MM.1S (cell line): ENCODE data around the gene SLITRK5.

Experiments used
- DNase-seq: peaks from one replicate; pipeline ENCODE4 v3.0.0-alpha.2; 2015
- H2AFZ ChIP-seq: fragments of 300-600 bp; sonication (generic); 2 replicates; pipeline ENCODE4 v1.6.0; 2016; ENCODE audit warnings: antibody characterized with exemption, low read length
- H3F3A ChIP-seq: fragments of 300-600 bp; sonication (generic); 2 replicates; pipeline ENCODE4 v1.6.1; 2016; ENCODE audit warnings: mild to moderate bottlenecking, antibody characterized with exemption, low read length, moderate library complexity, mixed read lengths; ENCODE audit not compliant: insufficient read depth
- H3K27ac ChIP-seq: fragments of 300-600 bp; sonication (generic); 2 replicates; pipeline ENCODE4 v1.5.1; 2016; ENCODE audit warnings: mild to moderate bottlenecking, low read length
- H3K27me3 ChIP-seq: fragments of 300-600 bp; sonication (generic); replicated peaks from 2 replicates; pipeline ENCODE4 v1.6.0; 2016; ENCODE audit warnings: low read length; ENCODE audit not compliant: insufficient read depth
- H3K36me3 ChIP-seq: fragments of 300-600 bp; sonication (generic); replicated peaks from 2 replicates; pipeline ENCODE4 v1.6.1; 2016; ENCODE audit warnings: mild to moderate bottlenecking, low read length, mixed read lengths; ENCODE audit not compliant: insufficient read depth
- H3K4me1 ChIP-seq: fragments of 300-600 bp; sonication (generic); 2 replicates; pipeline ENCODE4 v1.6.1; 2016; ENCODE audit warnings: low read length, mixed read lengths
- H3K4me2 ChIP-seq: fragments of 300-600 bp; sonication (generic); 2 replicates; pipeline ENCODE4 v1.6.0; 2016; ENCODE audit warnings: low read depth, low read length
- H3K4me3 ChIP-seq: fragments of 300-600 bp; sonication (generic); 2 replicates; pipeline ENCODE4 v1.5.1; 2016; ENCODE audit warnings: low read length, mixed read lengths
- H3K79me2 ChIP-seq: fragments of 300-600 bp; sonication (generic); 2 replicates; pipeline ENCODE4 v1.6.1; 2016; ENCODE audit warnings: mixed run types, low read length, mixed read lengths
- H3K9ac ChIP-seq: fragments of 300-600 bp; sonication (generic); 2 replicates; pipeline ENCODE4 v1.6.1; 2016; ENCODE audit warnings: low read length, mixed read lengths
- H3K9me2 ChIP-seq: fragments of 300-600 bp; sonication (generic); replicated peaks from 2 replicates; pipeline ENCODE4 v1.6.1; 2016; ENCODE audit warnings: mild to moderate bottlenecking, low read length, mixed read lengths; ENCODE audit not compliant: insufficient read depth
- H3K9me3 ChIP-seq: fragments of 300-600 bp; sonication (generic); replicated peaks from 2 replicates; pipeline ENCODE4 v1.6.1; 2016; ENCODE audit warnings: mild to moderate bottlenecking, low read length, mixed read lengths; ENCODE audit not compliant: insufficient read depth
- H4K20me1 ChIP-seq: fragments of 300-600 bp; sonication (generic); 2 replicates; pipeline ENCODE4 v1.6.1; 2016; ENCODE audit warnings: mild to moderate bottlenecking, low read length, moderate library complexity, mixed read lengths; ENCODE audit not compliant: insufficient read depth
- EZH2 ChIP-seq: fragments of 300-600 bp; sonication (generic); optimal IDR thresholded peaks from 2 replicates; pipeline ENCODE3; 2017; ENCODE audit warnings: low read depth, mild to moderate bottlenecking, antibody characterized with exemption, low read length, mixed read lengths
- EZH2phosphoT487 ChIP-seq: fragments of 300-600 bp; sonication (generic); IDR thresholded peaks from 2 replicates; pipeline ENCODE4 v1.6.1; 2018; ENCODE audit warnings: antibody characterized with exemption, low read length
- TF ChIP-seq, protein P1 (sequence below): fragments of 300-600 bp; sonication (generic); IDR thresholded peaks from 2 replicates; pipeline ENCODE4 v1.5.1; 2016; ENCODE audit warnings: antibody characterized with exemption, low read length, mixed read lengths

Gene SLITRK5

DNA sequence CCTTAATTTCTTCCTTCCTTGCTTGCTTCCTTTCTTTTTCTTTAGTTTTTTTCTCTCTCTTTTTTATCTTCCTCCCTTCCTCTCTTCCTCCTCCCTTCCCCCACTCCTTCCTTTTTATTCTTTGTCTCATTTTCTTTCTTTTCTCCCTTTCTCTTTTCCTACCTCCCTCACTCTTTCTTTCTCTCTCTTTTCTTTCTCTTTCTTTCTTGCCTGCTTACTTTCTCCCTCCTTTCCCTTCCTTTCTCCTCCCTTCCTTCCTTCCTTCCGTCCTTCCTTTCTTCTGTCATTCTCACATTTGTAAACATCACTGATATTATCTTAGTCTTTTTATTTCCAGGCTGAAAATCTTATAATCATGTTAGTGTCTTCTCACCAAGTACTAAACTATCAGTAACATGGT is 38.8 kb downstream of the SLITRK5 start:
- no peak for DNase-seq
- H3K27ac ChIP-seq, result no peak overlapping the region
- H3F3A ChIP-seq, result no peaks in the 10 kb centered on the region
- no peaks in the 10 kb centered on the region for H3K27me3 ChIP-seq
- no peaks in the 10 kb centered on the region for H3K79me2 ChIP-seq
- no peak overlapping the region for H2AFZ ChIP-seq
- H3K9me3 ChIP-seq, result no peaks in the 10 kb centered on the region
- TF ChIP-seq EZH2phosphoT487 (no peak), EZH2 (no peak)
- TF ChIP-seq, protein P1, sequence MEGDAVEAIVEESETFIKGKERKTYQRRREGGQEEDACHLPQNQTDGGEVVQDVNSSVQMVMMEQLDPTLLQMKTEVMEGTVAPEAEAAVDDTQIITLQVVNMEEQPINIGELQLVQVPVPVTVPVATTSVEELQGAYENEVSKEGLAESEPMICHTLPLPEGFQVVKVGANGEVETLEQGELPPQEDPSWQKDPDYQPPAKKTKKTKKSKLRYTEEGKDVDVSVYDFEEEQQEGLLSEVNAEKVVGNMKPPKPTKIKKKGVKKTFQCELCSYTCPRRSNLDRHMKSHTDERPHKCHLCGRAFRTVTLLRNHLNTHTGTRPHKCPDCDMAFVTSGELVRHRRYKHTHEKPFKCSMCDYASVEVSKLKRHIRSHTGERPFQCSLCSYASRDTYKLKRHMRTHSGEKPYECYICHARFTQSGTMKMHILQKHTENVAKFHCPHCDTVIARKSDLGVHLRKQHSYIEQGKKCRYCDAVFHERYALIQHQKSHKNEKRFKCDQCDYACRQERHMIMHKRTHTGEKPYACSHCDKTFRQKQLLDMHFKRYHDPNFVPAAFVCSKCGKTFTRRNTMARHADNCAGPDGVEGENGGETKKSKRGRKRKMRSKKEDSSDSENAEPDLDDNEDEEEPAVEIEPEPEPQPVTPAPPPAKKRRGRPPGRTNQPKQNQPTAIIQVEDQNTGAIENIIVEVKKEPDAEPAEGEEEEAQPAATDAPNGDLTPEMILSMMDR, result no peak
- H3K4me3 ChIP-seq, result no peak overlapping the region
- H3K9me2 ChIP-seq, result no peaks in the 10 kb centered on the region
- no peak overlapping the region for H3K4me2 ChIP-seq
- H3K9ac ChIP-seq, result no peak overlapping the region
- no peaks in the 10 kb centered on the region for H3K4me1 ChIP-seq
- no peaks in the 10 kb centered on the region for H4K20me1 ChIP-seq
- H3K36me3 ChIP-seq, result no peaks in the 10 kb centered on the region

GRCh38 chr13:87712012-87712411 is 40.8 kb downstream of the SLITRK5 start:
- Histone ChIP-seq H3K36me3 (no peaks in the 10 kb centered on the region), H3K4me2 (no peak overlapping the region), H3K9me2 (no peaks in the 10 kb centered on the region), H2AFZ (no peak overlapping the region), H3K79me2 (no peaks in the 10 kb centered on the region), H3F3A (no peaks in the 10 kb centered on the region), H3K4me3 (no peak overlapping the region), H3K27me3 (no peaks in the 10 kb centered on the region), H4K20me1 (no peaks in the 10 kb centered on the region), H3K4me1 (no peaks in the 10 kb centered on the region), H3K27ac (no peak overlapping the region), H3K9ac (no peak overlapping the region), H3K9me3 (no peaks in the 10 kb centered on the region)
- no peak for TF ChIP-seq EZH2phosphoT487
- DNase-seq, result no peak
